Keratinocyte (primary cell): Measurements from ENCODE around the gene PNKD.

ENCODE experiments used
- EZH2 ChIP-seq: IDR thresholded peaks from one replicate; pipeline ENCODE4 v1.6.1; 2012; ENCODE audit warnings: inconsistent platforms, mild to moderate bottlenecking, low read length, moderate library complexity
- TF ChIP-seq, protein P1 (sequence below), 3 experiments: IDR thresholded peaks in 1 of 3; conservative IDR thresholded peaks in 1 of 3; optimal IDR thresholded peaks in 1 of 3; 2 replicates in 2 of 3; 3 replicates in 1 of 3; pipeline versions ENCODE3 to v1.5.1; 2011; ENCODE audit warnings: low read length in 3 of 3, mild to moderate bottlenecking in 3 of 3, moderate library complexity in 2 of 3, control low read depth in 1 of 3, inconsistent platforms in 1 of 3; ENCODE audit not compliant: insufficient read depth in 2 of 3; ENCODE audit errors: extremely low read depth in 1 of 3

DNA sequence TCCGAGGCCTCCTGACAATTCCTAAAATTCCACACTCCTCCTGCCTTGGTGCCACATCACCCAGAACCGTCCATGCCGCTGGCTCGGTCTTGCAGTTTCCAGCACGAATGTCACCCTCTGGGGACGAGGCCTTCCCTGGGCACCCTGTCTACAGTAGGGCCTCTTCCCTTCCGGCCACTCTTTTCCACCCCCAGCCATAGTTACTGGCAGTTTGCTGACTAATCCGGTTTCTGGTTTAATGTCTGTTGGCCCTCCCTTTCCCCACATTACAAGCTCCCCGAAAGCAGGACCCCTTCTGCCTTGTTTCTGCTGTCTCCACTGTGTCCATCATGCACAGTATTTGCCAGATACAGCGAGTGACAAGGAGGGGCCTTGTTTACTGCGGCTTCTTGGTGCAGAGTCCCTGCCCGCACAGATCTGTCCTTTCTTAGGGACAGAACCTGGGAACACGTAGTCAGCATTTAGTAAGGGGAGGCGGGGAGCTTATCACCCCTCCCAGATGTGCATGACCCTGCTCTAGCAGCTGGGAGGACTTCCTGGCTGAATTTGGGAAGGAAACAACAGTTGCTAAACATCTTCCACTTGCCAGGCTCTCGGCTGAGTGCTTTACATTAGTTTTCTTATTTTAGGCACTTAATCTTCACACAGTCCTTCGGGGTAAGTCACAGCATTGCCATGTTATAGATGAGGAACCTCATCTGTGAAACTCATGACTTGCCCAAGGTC lies 62.8 kb downstream of the PNKD start:
- no peak for TF ChIP-seq EZH2
- TF ChIP-seq, protein P1, sequence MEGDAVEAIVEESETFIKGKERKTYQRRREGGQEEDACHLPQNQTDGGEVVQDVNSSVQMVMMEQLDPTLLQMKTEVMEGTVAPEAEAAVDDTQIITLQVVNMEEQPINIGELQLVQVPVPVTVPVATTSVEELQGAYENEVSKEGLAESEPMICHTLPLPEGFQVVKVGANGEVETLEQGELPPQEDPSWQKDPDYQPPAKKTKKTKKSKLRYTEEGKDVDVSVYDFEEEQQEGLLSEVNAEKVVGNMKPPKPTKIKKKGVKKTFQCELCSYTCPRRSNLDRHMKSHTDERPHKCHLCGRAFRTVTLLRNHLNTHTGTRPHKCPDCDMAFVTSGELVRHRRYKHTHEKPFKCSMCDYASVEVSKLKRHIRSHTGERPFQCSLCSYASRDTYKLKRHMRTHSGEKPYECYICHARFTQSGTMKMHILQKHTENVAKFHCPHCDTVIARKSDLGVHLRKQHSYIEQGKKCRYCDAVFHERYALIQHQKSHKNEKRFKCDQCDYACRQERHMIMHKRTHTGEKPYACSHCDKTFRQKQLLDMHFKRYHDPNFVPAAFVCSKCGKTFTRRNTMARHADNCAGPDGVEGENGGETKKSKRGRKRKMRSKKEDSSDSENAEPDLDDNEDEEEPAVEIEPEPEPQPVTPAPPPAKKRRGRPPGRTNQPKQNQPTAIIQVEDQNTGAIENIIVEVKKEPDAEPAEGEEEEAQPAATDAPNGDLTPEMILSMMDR (optimal IDR thresholded peaks at IDR 0.05 in 1 of 3, IDR thresholded peaks at IDR 0.05 in 1 of 3, conservative IDR thresholded peaks at IDR 0.05 in 1 of 3; ENCODE audit: extremely low read depth in 1 of 3, insufficient read depth in 2 of 3, low read length in 3 of 3), result no peak
